Measurements from ENCODE around the gene KCNJ14.

- no peak for TF ChIP-seq CTCF (conservative IDR thresholded peaks at IDR 0.05; ENCODE audit: low read depth in 2 of 2)
- TF ChIP-seq POLR2AphosphoS5 (IDR thresholded peaks at IDR 0.05; ENCODE audit: low read depth): no peak
- TF ChIP-seq EZH2phosphoT487 (IDR thresholded peaks at IDR 0.05; ENCODE audit: unreplicated experiment): no peak
- TF ChIP-seq REST (IDR thresholded peaks at IDR 0.05; ENCODE audit: unreplicated experiment): no peak
- TF ChIP-seq EZH2 (IDR thresholded peaks at IDR 0.05; ENCODE audit: low read depth, unreplicated experiment): no peak
- TF ChIP-seq STAT1 (IDR thresholded peaks at IDR 0.05; ENCODE audit: unreplicated experiment): no peak
- TF ChIP-seq ETS1 (IDR thresholded peaks at IDR 0.05): no peak
- TF ChIP-seq CREB1 (CRISPR knock-in tag; IDR thresholded peaks at IDR 0.05; ENCODE audit: low read depth): no peak
These were observed 1.5 kb downstream of the KCNJ14 start for GRCh38 chr19:48456864-48457263.

All from GM23338 (cell line).